IMR-90 (cell line): Measurements from ENCODE around the gene AGXT. TPM values are rescaled to one million over a fixed set of nuclear protein-coding genes. Genes with fewer than 3 reads are reported as not detected.

Experiments used
- ATAC-seq: fragments of 200-7000 bp; cut with Tn5 transposase; 2 replicates; pipeline ENCODE4 v1.9.1; 2020; ENCODE audit warnings: low read depth, mild to moderate bottlenecking, moderate library complexity
- BruUV-seq: library from RNA; stranded (reverse); fragments of 400-500 nt; replicated peaks from 2 replicates; lab custom pipeline; 2021; lab: Mats Ljungman, UMichigan
- CTCF ChIA-PET: fragments of 300-600 bp; formaldehyde crosslinking; extraction: SDS; loops from one replicate; lab custom pipeline; 2021; ENCODE audit warnings: antibody characterized with exemption; lab: Yijun Ruan, JAX
- POLR2A ChIA-PET: fragments of 300-600 bp; sonication (Branson Sonifier 250); formaldehyde crosslinking; loops from one replicate; lab custom pipeline; 2022; ENCODE audit warnings: antibody characterized with exemption; ENCODE audit not compliant: unreplicated experiment; lab: Charles Lee
- DNase-seq: peaks from one replicate; pipeline ENCODE4 v3.0.0; 2013
- H2AFZ ChIP-seq: replicated peaks from 2 replicates; pipeline ENCODE3; 2013; ENCODE audit warnings: low read length, mild to moderate bottlenecking; ENCODE audit not compliant: poor library complexity
- H2AK5ac ChIP-seq: 2 replicates; pipeline ENCODE4 v1.6.1; 2013; ENCODE audit warnings: low read depth, low read length, inconsistent platforms
- H2AK9ac ChIP-seq: replicated peaks from 2 replicates; pipeline ENCODE3; 2013; ENCODE audit warnings: mild to moderate bottlenecking, low read depth, low read length, moderate library complexity; ENCODE audit not compliant: poor library complexity
- H2BK120ac ChIP-seq: 2 replicates; pipeline ENCODE4 v1.6.1; 2013; ENCODE audit warnings: low read depth, low read length, inconsistent platforms
- H2BK15ac ChIP-seq: 3 replicates; pipeline ENCODE4 v1.6.1; 2013; ENCODE audit warnings: low read depth, low read length, inconsistent platforms
- H2BK20ac ChIP-seq: 2 replicates; pipeline ENCODE4 v1.6.1; 2013; ENCODE audit warnings: low read depth, mild to moderate bottlenecking, inconsistent platforms, low read length, moderate library complexity
- H2BK5ac ChIP-seq: 2 replicates; pipeline ENCODE4 v1.6.1; 2013; ENCODE audit warnings: mild to moderate bottlenecking, low read depth, low read length, inconsistent platforms; ENCODE audit not compliant: poor library complexity, severe bottlenecking
- H3K14ac ChIP-seq: replicated peaks from 2 replicates; pipeline ENCODE4 v1.6.1; 2013; ENCODE audit warnings: low read depth, low read length, inconsistent platforms
- H3K18ac ChIP-seq: 2 replicates; pipeline ENCODE4 v1.6.1; 2013; ENCODE audit warnings: low read depth, low read length, control low read depth
- H3K23ac ChIP-seq: 2 replicates; pipeline ENCODE4 v1.6.1; 2013; ENCODE audit warnings: low read depth, low read length, inconsistent platforms
- H3K27ac ChIP-seq: 2 replicates; pipeline ENCODE4 v1.5.1; 2013; ENCODE audit warnings: mild to moderate bottlenecking, control low read depth, low read length; ENCODE audit not compliant: insufficient read depth
- H3K27me3 ChIP-seq: 2 replicates; pipeline ENCODE4 v1.6.1; 2013; ENCODE audit warnings: low read length; ENCODE audit not compliant: control insufficient read depth, insufficient read depth
- H3K36me3 ChIP-seq: 2 replicates; pipeline ENCODE4 v1.6.1; 2013; ENCODE audit warnings: low read length, mixed read lengths; ENCODE audit not compliant: control insufficient read depth, insufficient read depth
- H3K4ac ChIP-seq: 2 replicates; pipeline ENCODE4 v1.6.1; 2013; ENCODE audit warnings: low read depth, low read length, inconsistent platforms
- H3K4me1 ChIP-seq: 2 replicates; pipeline ENCODE4 v1.6.1; 2013; ENCODE audit warnings: low read length, mixed read lengths; ENCODE audit not compliant: control insufficient read depth, insufficient read depth
- H3K4me2 ChIP-seq: 2 replicates; pipeline ENCODE4 v1.6.1; 2013; ENCODE audit warnings: low read depth, mild to moderate bottlenecking, control low read depth, low read length, moderate library complexity
- H3K4me3 ChIP-seq: 2 replicates; pipeline ENCODE4 v1.5.1; 2013; ENCODE audit warnings: low read depth, mild to moderate bottlenecking, control low read depth, low read length, moderate library complexity; ENCODE audit not compliant: insufficient read depth
- H3K56ac ChIP-seq: 2 replicates; pipeline ENCODE4 v1.6.1; 2013; ENCODE audit warnings: low read length, inconsistent platforms; ENCODE audit not compliant: insufficient read depth; ENCODE audit errors: extremely low read depth
- H3K79me1 ChIP-seq, 2 experiments: 2 replicates each; pipeline ENCODE4 v1.6.1; 2013; ENCODE audit warnings: low read length in 2 of 2, inconsistent platforms in 1 of 2, low read depth in 1 of 2
- H3K9ac ChIP-seq: 2 replicates; pipeline ENCODE4 v1.6.1; 2013; ENCODE audit warnings: low read depth, low read length, control low read depth
- H3K9me1 ChIP-seq: 2 replicates; pipeline ENCODE4 v1.6.1; 2013; ENCODE audit warnings: low read length, inconsistent platforms; ENCODE audit not compliant: insufficient read depth
- H3K9me3 ChIP-seq: 2 replicates; pipeline ENCODE4 v1.6.1; 2013; ENCODE audit warnings: low read length; ENCODE audit not compliant: control insufficient read depth, insufficient read depth
- H4K20me1 ChIP-seq: 2 replicates; pipeline ENCODE4 v1.6.1; 2013; ENCODE audit warnings: low read length, inconsistent platforms; ENCODE audit not compliant: insufficient read depth
- H4K5ac ChIP-seq: 2 replicates; pipeline ENCODE4 v1.6.1; 2013; ENCODE audit warnings: mild to moderate bottlenecking, low read depth, low read length, control low read depth
- H4K8ac ChIP-seq, 2 experiments: 2 replicates each; pipeline ENCODE4 v1.6.1; 2013; ENCODE audit warnings: low read depth in 2 of 2, low read length in 2 of 2, control low read depth in 1 of 2, inconsistent platforms in 1 of 2
- H4K91ac ChIP-seq: 2 replicates; pipeline ENCODE4 v1.6.1; 2013; ENCODE audit warnings: low read depth, low read length, inconsistent platforms; ENCODE audit not compliant: insufficient read depth
- CHD1 ChIP-seq: IDR thresholded peaks from 2 replicates; pipeline ENCODE4 v1.6.1; 2012; ENCODE audit warnings: low read depth, low read length, improper control_type of control experiment
- FOS ChIP-seq: fragments of 150-350 bp; IDR thresholded peaks from 2 replicates; pipeline ENCODE4 v1.6.1; 2016; ENCODE audit warnings: low read depth, low read length
- MAFK ChIP-seq: IDR thresholded peaks from 2 replicates; pipeline ENCODE4 v1.6.1; 2012; ENCODE audit warnings: low read depth, low read length, improper control_type of control experiment
- MAZ ChIP-seq: IDR thresholded peaks from 2 replicates; pipeline ENCODE4 v1.6.1; 2012; ENCODE audit warnings: low read depth, mild to moderate bottlenecking, low read length, improper control_type of control experiment, moderate library complexity, borderline replicate concordance
- MXI1 ChIP-seq: IDR thresholded peaks from 2 replicates; pipeline ENCODE4 v1.6.1; 2012; ENCODE audit warnings: low read depth, mild to moderate bottlenecking, low read length, moderate library complexity, borderline replicate concordance
- NFE2L2 ChIP-seq: fragments of 150-350 bp; IDR thresholded peaks from 2 replicates; pipeline ENCODE4 v1.6.1; 2016; ENCODE audit warnings: low read depth, mild to moderate bottlenecking, low read length
- POLR2A ChIP-seq: IDR thresholded peaks from 2 replicates; pipeline ENCODE4 v1.6.1; 2012; ENCODE audit warnings: mild to moderate bottlenecking, low read depth, low read length
- RCOR1 ChIP-seq: IDR thresholded peaks from 2 replicates; pipeline ENCODE4 v1.6.1; 2012; ENCODE audit warnings: mild to moderate bottlenecking, low read length, improper control_type of control experiment; ENCODE audit not compliant: insufficient replicate concordance
- RFX5 ChIP-seq: IDR thresholded peaks from 2 replicates; pipeline ENCODE4 v1.8.0; 2012; ENCODE audit warnings: low read depth, mild to moderate bottlenecking, low read length, moderate library complexity
- SMC3 ChIP-seq: fragments of 150-350 bp; IDR thresholded peaks from 2 replicates; pipeline ENCODE4 v1.6.1; 2016; ENCODE audit warnings: low read depth, mild to moderate bottlenecking, antibody characterized with exemption, low read length, moderate library complexity
- WGBS, 2 experiments: methylation state at CpG; one replicate each; pipeline versions ENCODE4 v1.1.5 to v1.1.7; 2013; ENCODE audit warnings: missing lambda C conversion rate in 2 of 2; ENCODE audit not compliant: insufficient read length in 1 of 2; ENCODE audit errors: extremely low coverage in 2 of 2; 5-methylcytosine and 5-hydroxymethylcytosine counted together
- dilution Hi-C: fragments of 300-500 bp; cut with HindIII; formaldehyde crosslinking; loops from one replicate; pipeline ENCODE4 v1.14.3; 2018; ENCODE audit warnings: low sequenced_read_pairs; ENCODE audit not compliant: unreplicated experiment
- in situ Hi-C: fragments of 300-500 bp; cut with MboI; formaldehyde crosslinking; loops from 3 replicates; pipeline ENCODE4 v1.14.3; 2019; ENCODE audit warnings: low sequenced_read_pairs, inconsistent platforms, mixed read lengths
- intact Hi-C: fragments of 100-400 bp; cut with micrococcal nuclease; formaldehyde crosslinking; loops from 2 replicates; pipeline ENCODE4 v1.10.0; 2022
- polyA plus RNA-seq, 3 experiments: library from polyadenylated mRNA; depleted of rRNA; stranded (reverse); fragments of >200 nt; gene quantifications; 2 replicates each; pipeline ENCODE4 v1.2.3, GENCODE V29; 2012; ENCODE audit warnings: low replicate concordance in 1 of 3
- total RNA-seq: library from RNA; depleted of rRNA; stranded (reverse); fragments of >200 nt; gene quantifications from 2 replicates; pipeline ENCODE4 v1.2.3, GENCODE V29; 2012
- TF ChIP-seq, protein P1 (sequence below): conservative IDR thresholded peaks from 2 replicates; pipeline ENCODE4 v1.5.1; 2012; ENCODE audit warnings: mild to moderate bottlenecking, low read depth, low read length, improper control_type of control experiment
- TF ChIP-seq, protein P2 (sequence below): fragments of 150-350 bp; IDR thresholded peaks from 2 replicates; pipeline ENCODE4 v1.6.1; 2016; ENCODE audit warnings: low read depth, mild to moderate bottlenecking, low read length, moderate library complexity, borderline replicate concordance
- TF ChIP-seq, protein P3 (sequence below): fragments of 150-350 bp; IDR thresholded peaks from 2 replicates; pipeline ENCODE4 v1.6.1; 2017; ENCODE audit warnings: mild to moderate bottlenecking, antibody characterized with exemption, low read length, low read depth

The AGXT gene
- total and polyA plus RNA-seq, 2 of the 4 experiments (the other 2 are of a cell fraction), result not detected

DNA sequence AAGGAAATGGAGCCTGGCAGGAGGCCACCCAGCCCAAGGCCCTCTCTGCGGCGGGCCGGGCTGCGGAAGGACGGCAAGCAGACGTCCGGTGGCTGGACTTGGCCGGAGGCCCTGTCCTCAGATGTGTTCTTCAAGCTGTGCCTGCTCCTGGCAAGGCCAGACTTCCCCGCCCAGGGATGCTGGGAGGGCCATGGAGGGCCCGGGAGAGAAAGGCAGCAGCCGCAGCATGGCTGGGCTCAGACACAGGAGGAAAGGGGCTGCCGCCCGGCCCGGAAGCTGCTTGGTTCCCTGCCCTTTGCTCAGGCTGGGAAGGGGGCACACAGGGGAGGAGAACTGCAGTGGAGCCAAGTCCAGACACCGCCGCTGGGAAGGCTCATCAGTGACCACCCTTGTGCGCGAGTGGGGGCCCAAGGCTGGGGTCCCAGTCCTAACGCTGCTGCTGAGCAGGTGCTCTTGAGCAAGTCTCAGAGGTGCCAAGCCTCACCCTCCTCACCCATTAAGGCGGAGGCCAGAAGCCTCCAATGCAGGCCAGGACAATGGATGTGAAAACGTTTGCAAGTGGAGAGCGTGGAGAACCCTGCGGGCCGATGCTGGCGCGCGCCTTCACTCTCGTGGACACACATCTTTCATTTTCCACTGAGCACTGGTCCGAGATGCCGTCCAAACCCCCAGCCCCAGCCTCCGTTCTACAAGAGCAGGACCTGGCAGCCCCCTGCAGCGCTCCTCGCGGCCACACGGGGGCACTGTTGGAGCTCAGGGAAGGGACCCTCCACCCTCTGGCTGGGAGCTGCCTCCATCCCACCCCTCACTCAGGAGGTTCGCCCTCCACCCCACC lies 45.4 kb downstream of the AGXT start:
- peak overlapping the region; percentile 7 for H3K27ac ChIP-seq
- no peak overlapping the region; the same call in 1 of the 2 replicates for H3K14ac ChIP-seq
- intact Hi-C loops (loop anchor here (1.0 to 5.0 kb wide), 6 partner anchors 85 to 303 kb away; partner anchors contain the start of genes MTERF4, PPP1R7 and SNED1), dilution Hi-C loops (no loop called here), in situ Hi-C loops (no loop called here)
- 17% methylated on average over 7 of the region's 36 CpGs; no CpG with 5 or more reads in 1 of the 2 experiments for WGBS, 2 experiments
- ChIA-PET POLR2A (interaction anchor here (0.6 kb wide), 1 partner anchor 316 kb away, joined by 3 read pairs; no protein-coding TSS in a partner anchor), CTCF (no interaction called here)
- peak overlapping the region; percentile 35 for H2BK5ac ChIP-seq
- peak overlapping the region; percentile 18 for H2AK9ac ChIP-seq
- peaks cover 38% of the 10 kb centered on the region for H3K4me1 ChIP-seq
- no peaks in the 10 kb centered on the region for H3K9me3 ChIP-seq
- H4K91ac ChIP-seq, result peak overlapping the region; percentile 69
- DNase-seq (peak; percentile 55), ATAC-seq (peak; percentile 57)
- no peak overlapping the region for H3K4me3 ChIP-seq
- H2AK5ac ChIP-seq, result peak overlapping the region; percentile 63
- H4K20me1 ChIP-seq, result no peaks in the 10 kb centered on the region
- H2BK15ac ChIP-seq, result no peak overlapping the region; the same call in 2 of the 3 replicates
- no TSS peak for BruUV-seq
- peak overlapping the region; percentile 85 for H2BK120ac ChIP-seq
- peak overlapping the region; percentile 84 for H3K4ac ChIP-seq
- H3K36me3 ChIP-seq, result no peaks in the 10 kb centered on the region
- H3K23ac ChIP-seq, result peak overlapping the region; percentile 9; the same call in 1 of the 2 replicates
- no peaks in the 10 kb centered on the region for H3K27me3 ChIP-seq
- H3K9me1 ChIP-seq, result peaks cover 3% of the 10 kb centered on the region; the same call in 1 of the 2 replicates
- no peak overlapping the region; the same call in 1 of the 2 replicates for H3K9ac ChIP-seq
- H2BK20ac ChIP-seq, result peak overlapping the region; percentile 32
- H3K79me1 ChIP-seq, result no peaks in the 10 kb centered on the region
- peak overlapping the region; percentile 58 for H4K5ac ChIP-seq
- H3K56ac ChIP-seq, result no peak overlapping the region
- H3K18ac ChIP-seq, result peak overlapping the region; percentile 14; the same call in 1 of the 2 replicates
- H2AFZ ChIP-seq, result peak overlapping the region; percentile 87
- H3K4me2 ChIP-seq, result no peak overlapping the region
- peak overlapping the region; percentile 20 to 91; a peak in 3 of 4 replicates for H4K8ac ChIP-seq
- TF ChIP-seq RCOR1, result no peak
- no peak for TF ChIP-seq MXI1
- TF ChIP-seq MAFK, result no peak
- TF ChIP-seq, protein P1, sequence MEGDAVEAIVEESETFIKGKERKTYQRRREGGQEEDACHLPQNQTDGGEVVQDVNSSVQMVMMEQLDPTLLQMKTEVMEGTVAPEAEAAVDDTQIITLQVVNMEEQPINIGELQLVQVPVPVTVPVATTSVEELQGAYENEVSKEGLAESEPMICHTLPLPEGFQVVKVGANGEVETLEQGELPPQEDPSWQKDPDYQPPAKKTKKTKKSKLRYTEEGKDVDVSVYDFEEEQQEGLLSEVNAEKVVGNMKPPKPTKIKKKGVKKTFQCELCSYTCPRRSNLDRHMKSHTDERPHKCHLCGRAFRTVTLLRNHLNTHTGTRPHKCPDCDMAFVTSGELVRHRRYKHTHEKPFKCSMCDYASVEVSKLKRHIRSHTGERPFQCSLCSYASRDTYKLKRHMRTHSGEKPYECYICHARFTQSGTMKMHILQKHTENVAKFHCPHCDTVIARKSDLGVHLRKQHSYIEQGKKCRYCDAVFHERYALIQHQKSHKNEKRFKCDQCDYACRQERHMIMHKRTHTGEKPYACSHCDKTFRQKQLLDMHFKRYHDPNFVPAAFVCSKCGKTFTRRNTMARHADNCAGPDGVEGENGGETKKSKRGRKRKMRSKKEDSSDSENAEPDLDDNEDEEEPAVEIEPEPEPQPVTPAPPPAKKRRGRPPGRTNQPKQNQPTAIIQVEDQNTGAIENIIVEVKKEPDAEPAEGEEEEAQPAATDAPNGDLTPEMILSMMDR, result peak; percentile 79
- TF ChIP-seq, protein P2, sequence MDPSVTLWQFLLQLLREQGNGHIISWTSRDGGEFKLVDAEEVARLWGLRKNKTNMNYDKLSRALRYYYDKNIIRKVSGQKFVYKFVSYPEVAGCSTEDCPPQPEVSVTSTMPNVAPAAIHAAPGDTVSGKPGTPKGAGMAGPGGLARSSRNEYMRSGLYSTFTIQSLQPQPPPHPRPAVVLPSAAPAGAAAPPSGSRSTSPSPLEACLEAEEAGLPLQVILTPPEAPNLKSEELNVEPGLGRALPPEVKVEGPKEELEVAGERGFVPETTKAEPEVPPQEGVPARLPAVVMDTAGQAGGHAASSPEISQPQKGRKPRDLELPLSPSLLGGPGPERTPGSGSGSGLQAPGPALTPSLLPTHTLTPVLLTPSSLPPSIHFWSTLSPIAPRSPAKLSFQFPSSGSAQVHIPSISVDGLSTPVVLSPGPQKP, result no peak
- no peak for TF ChIP-seq CHD1
- no peak for TF ChIP-seq NFE2L2
- TF ChIP-seq FOS, result no peak
- TF ChIP-seq MAZ, result peak; percentile 69; the same call in 1 of the 2 replicates
- TF ChIP-seq POLR2A, result no peak
- TF ChIP-seq, protein P3, sequence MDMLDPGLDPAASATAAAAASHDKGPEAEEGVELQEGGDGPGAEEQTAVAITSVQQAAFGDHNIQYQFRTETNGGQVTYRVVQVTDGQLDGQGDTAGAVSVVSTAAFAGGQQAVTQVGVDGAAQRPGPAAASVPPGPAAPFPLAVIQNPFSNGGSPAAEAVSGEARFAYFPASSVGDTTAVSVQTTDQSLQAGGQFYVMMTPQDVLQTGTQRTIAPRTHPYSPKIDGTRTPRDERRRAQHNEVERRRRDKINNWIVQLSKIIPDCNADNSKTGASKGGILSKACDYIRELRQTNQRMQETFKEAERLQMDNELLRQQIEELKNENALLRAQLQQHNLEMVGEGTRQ, result no peak
- TF ChIP-seq SMC3, result peak; percentile 53
- TF ChIP-seq RFX5, result no peak
